ENCODE data around the gene ZWILCH.

- TF ChIP-seq CTCF (IDR thresholded peaks at IDR 0.05; ENCODE audit: insufficient read depth, low read length) (no peak), POLR2AphosphoS5 (IDR thresholded peaks at IDR 0.05; ENCODE audit: low read depth) (no peak), GABPA (IDR thresholded peaks at IDR 0.05; ENCODE audit: low read depth) (no peak), REST (IDR thresholded peaks at IDR 0.05; ENCODE audit: insufficient replicate concordance, low read depth) (no peak)
These were observed 86.3 kb downstream of the ZWILCH start for GRCh38 chr15:66591322-66591862.
